GM12872 (cell line): ENCODE measurements around the gene TBC1D19.

Source experiments
- TF ChIP-seq, protein P1 (sequence below): IDR thresholded peaks from 3 replicates; pipeline ENCODE4 v1.5.1; 2011; ENCODE audit warnings: low read depth, mild to moderate bottlenecking, low read length, moderate library complexity; ENCODE audit not compliant: insufficient read depth

TBC1D19 gene

GRCh38 chr4:26670903-26671537 is 87.1 kb downstream of the TBC1D19 start:
- TF ChIP-seq, protein P1, sequence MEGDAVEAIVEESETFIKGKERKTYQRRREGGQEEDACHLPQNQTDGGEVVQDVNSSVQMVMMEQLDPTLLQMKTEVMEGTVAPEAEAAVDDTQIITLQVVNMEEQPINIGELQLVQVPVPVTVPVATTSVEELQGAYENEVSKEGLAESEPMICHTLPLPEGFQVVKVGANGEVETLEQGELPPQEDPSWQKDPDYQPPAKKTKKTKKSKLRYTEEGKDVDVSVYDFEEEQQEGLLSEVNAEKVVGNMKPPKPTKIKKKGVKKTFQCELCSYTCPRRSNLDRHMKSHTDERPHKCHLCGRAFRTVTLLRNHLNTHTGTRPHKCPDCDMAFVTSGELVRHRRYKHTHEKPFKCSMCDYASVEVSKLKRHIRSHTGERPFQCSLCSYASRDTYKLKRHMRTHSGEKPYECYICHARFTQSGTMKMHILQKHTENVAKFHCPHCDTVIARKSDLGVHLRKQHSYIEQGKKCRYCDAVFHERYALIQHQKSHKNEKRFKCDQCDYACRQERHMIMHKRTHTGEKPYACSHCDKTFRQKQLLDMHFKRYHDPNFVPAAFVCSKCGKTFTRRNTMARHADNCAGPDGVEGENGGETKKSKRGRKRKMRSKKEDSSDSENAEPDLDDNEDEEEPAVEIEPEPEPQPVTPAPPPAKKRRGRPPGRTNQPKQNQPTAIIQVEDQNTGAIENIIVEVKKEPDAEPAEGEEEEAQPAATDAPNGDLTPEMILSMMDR, result no peak

GRCh38 chr4:26682436-26682835 is 98.6 kb downstream of the TBC1D19 start:
- TF ChIP-seq, protein P1, result no peak

GRCh38 chr4:26685250-26685649 is 101.4 kb downstream of the TBC1D19 start:
- TF ChIP-seq, protein P1, result no peak

DNA sequence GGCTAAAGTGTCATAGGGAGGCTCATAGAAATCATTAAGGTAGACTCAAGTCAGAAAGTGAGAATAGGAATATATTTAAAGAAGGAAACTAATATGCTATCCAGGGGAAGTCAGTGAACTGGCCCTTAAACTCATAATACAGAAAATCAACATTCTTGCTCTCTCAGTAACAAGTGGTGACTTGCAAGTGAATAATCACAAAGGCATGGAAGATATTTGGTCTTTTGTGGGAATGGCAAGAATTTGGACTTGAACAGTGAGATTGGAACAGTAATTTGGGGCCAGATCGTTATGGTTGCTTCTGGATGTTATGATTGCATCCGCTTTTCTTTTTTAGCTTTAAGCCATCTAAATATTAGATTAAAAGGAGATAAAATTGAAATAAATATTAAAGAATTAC is 103.8 kb downstream of the TBC1D19 start:
- TF ChIP-seq, protein P1, result no peak

DNA sequence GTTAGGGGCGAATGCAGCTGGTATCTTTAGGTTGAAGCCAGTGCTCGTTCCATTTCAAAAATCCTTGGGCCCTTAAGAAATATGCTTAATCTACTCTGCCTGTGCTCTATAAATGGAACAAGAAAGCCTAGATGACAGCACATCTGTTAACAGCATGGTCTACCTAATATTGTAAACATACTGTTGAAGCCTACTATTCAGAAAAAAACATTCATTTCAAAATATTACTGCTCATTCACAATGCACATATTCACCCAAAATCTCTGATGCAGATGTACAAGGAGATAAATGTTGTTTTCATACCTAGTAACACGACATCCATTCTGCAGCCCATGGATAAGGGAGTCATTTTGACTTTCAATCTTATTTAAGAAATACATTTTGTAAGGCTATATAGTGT is 106.6 kb downstream of the TBC1D19 start:
- TF ChIP-seq, protein P1, result no peak

GRCh38 chr4:26692014-26692726 is 108.3 kb downstream of the TBC1D19 start:
- TF ChIP-seq, protein P1, result no peak

DNA sequence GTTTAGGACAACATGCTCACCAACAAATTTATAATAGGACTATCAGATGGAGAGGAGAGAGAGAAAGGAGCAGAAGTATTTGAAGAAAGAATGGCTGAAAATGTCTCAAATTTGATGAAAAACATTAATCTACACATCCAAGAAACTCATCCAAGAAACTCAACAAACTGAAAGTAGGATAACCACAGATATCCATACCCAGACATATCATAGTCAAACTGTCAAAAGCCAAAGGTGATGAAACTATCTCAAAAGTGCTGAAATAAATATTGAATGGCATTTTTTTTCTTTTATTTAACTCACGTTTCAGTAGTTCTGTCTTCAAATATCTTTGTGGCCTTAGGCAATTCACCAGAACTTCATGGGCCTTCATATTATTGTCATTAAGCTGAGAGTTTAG is 116.2 kb downstream of the TBC1D19 start:
- TF ChIP-seq, protein P1, result no peak
